Prostate gland (tissue), 2 donors: ENCODE measurements around the gene DRAM1. TPM values are rescaled to one million over a fixed set of nuclear protein-coding genes. Genes with fewer than 3 reads are reported as not detected.

ENCODE experiments used
- DNase-seq: peaks from one replicate; pipeline ENCODE4 v3.0.0-alpha.2; 2019; ENCODE audit warnings: low spot score
- H3K27ac ChIP-seq, 2 donors: fragments of 200-600 bp; sonication (generic); 2 replicates each; pipeline ENCODE4 v1.5.1; 2017 to 2019
- H3K27me3 ChIP-seq: fragments of 200-600 bp; sonication (generic); replicated peaks from 2 replicates; pipeline ENCODE4 v1.5.1; 2019; ENCODE audit not compliant: insufficient read depth
- H3K36me3 ChIP-seq, 2 donors: fragments of 200-600 bp; sonication (generic); 1 replicate in 1 of 2; 2 replicates in 1 of 2; pipeline versions ENCODE4 v1.5.1 to v1.8.1; 2017 to 2019
- H3K4me1 ChIP-seq: fragments of 200-600 bp; sonication (generic); replicated peaks from 2 replicates; pipeline ENCODE4 v1.5.1; 2019
- H3K4me3 ChIP-seq, 2 donors: fragments of 200-600 bp; sonication (generic); 2 replicates each; pipeline ENCODE4 v1.5.1; 2017 to 2019
- H3K9me3 ChIP-seq: fragments of 200-600 bp; sonication (generic); 2 replicates; pipeline ENCODE4 v1.5.1; 2017
- POLR2A ChIP-seq: fragments of 450-650 bp; IDR thresholded peaks from one replicate; pipeline ENCODE4 v1.6.1; 2016; ENCODE audit warnings: antibody characterized with exemption, mild to moderate bottlenecking
- POLR2AphosphoS5 ChIP-seq: sonication (generic); formaldehyde crosslinking; IDR thresholded peaks from one replicate; pipeline ENCODE4 v1.6.1; 2017; ENCODE audit warnings: antibody characterized with exemption
- WGBS: methylation state at CpG from one replicate; pipeline ENCODE4 v1.1.5; 2018; 5-methylcytosine and 5-hydroxymethylcytosine counted together
- intact Hi-C: fragments of 100-400 bp; cut with DNase I; formaldehyde crosslinking; loops from one replicate; pipeline ENCODE4 v1.14.2; 2022
- total RNA-seq, 2 donors: library from RNA; depleted of rRNA; stranded (reverse); fragments of >200 nt; gene quantifications; one replicate each; pipeline ENCODE4 v1.1.0, GENCODE V29; 2016
- TF ChIP-seq, protein P1 (sequence below), 4 experiments: fragments of 200-600 bp in 2 of 4; fragments of 450-650 bp in 2 of 4; sonication (generic) in 2 of 4; IDR thresholded peaks; 1 replicate in 3 of 4; 2 replicates in 1 of 4; pipeline ENCODE4 v1.5.1; 2016 to 2019; ENCODE audit warnings: antibody characterized with exemption in 4 of 4, mild to moderate bottlenecking in 2 of 4, moderate library complexity in 2 of 4

DRAM1 gene
- total RNA-seq, 2 donors from 2014 or later: 12.8 to 13.1 TPM

DNA sequence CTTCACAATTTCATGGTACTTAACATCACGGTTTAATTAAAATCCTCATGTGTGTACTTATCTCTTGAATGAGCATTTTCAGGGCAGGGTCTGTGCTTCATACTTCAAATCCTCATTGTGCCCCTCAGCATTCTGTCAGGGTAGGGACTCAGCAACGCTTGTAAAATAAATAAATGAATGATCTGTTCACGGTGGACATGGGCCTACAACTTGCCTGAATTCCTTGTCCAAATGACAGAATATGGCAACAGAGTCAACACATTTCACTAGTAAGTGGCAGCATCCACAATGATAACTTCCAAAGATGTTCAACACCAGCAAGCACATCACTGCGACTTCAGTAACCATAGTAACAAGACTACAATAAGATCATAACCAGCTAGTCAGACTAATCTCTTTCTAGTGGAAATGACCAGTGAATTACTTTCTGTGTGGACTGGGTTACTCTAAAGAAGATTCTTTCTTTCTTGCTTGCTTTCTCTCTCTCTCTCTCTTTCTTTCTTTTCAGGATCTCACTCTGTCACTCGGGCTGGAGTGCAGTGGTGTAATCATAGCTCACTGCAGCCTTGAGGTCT lies 32.2 kb upstream of the DRAM1 start:
- 66% methylated on average over 5 of the region's 5 CpGs for WGBS
- H3K4me1 ChIP-seq: no peaks in the 10 kb centered on the region
- intact Hi-C loops: no loop called here

DNA sequence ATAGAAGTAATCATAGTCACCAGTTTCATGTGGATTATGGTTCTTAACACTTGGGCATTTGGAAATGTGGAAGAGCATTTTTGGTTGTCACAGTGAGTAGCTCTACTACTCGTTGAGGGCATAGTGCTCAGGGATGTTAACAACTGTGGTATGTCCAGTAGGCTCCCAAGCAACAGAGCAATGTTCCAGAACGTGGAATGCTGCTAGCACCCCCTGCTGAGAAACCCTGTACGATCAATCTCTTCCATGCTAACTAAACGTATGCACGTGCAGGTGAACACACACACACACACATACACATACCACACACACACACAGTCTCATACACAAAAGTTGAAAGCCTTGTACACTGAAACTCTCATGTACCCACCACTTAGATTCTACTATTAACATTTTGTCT lies 30.1 kb upstream of the DRAM1 start:
- TF ChIP-seq, protein P1, sequence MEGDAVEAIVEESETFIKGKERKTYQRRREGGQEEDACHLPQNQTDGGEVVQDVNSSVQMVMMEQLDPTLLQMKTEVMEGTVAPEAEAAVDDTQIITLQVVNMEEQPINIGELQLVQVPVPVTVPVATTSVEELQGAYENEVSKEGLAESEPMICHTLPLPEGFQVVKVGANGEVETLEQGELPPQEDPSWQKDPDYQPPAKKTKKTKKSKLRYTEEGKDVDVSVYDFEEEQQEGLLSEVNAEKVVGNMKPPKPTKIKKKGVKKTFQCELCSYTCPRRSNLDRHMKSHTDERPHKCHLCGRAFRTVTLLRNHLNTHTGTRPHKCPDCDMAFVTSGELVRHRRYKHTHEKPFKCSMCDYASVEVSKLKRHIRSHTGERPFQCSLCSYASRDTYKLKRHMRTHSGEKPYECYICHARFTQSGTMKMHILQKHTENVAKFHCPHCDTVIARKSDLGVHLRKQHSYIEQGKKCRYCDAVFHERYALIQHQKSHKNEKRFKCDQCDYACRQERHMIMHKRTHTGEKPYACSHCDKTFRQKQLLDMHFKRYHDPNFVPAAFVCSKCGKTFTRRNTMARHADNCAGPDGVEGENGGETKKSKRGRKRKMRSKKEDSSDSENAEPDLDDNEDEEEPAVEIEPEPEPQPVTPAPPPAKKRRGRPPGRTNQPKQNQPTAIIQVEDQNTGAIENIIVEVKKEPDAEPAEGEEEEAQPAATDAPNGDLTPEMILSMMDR (IDR thresholded peaks at IDR 0.05): no peak
- TF ChIP-seq POLR2AphosphoS5 (no peak), POLR2A (no peak)
- no peaks in the 10 kb centered on the region for H3K4me1 ChIP-seq
- no peak overlapping the region for H3K4me3 ChIP-seq
- H3K27me3 ChIP-seq: no peaks in the 10 kb centered on the region
- intact Hi-C loops: no loop called here
- WGBS: 72% methylated on average over 5 of the region's 5 CpGs
- no peak overlapping the region for H3K27ac ChIP-seq
- H3K9me3 ChIP-seq: no peaks in the 10 kb centered on the region
- no peaks in the 10 kb centered on the region for H3K36me3 ChIP-seq
- DNase-seq: no peak

More for the DNA sequence above, 32.2 kb upstream of the DRAM1 start:
- Histone ChIP-seq H3K4me3 (no peak overlapping the region), H3K27ac (no peak overlapping the region), H3K27me3 (no peaks in the 10 kb centered on the region), H3K9me3 (no peaks in the 10 kb centered on the region), H3K36me3 (no peaks in the 10 kb centered on the region)
- TF ChIP-seq, protein P1 (IDR thresholded peaks at IDR 0.05): no peak
- TF ChIP-seq POLR2A (no peak), POLR2AphosphoS5 (no peak)
- DNase-seq: no peak

DNA sequence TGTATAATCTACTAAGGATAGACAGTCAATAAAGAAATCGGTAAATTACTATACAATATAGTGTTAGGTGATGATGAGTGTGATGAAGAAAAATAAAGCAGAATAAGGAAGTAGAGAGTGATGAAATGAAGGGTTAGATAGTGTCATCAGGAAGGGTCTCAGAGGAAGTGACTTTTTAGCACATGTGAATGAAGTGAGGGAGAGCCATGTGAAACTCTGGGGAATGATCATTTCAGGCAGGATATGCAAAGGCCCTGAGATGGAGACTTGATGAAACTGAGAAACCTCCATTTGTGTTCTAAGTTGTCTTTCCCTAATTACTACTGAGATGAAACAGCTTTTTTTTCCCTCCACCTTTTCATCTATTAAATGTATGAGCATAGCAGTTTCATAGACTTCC lies 27.2 kb upstream of the DRAM1 start:
- intact Hi-C loops: no loop called here
- DNase-seq: no peak
- H3K4me3 ChIP-seq: no peak overlapping the region
- no peaks in the 10 kb centered on the region for H3K9me3 ChIP-seq
- TF ChIP-seq POLR2A: no peak
- TF ChIP-seq POLR2AphosphoS5: no peak
- TF ChIP-seq, protein P1 (IDR thresholded peaks at IDR 0.05): no peak
- H3K36me3 ChIP-seq: no peaks in the 10 kb centered on the region
- no peaks in the 10 kb centered on the region for H3K4me1 ChIP-seq
- no peak overlapping the region for H3K27ac ChIP-seq
- WGBS: 95% methylated on average over 1 of the region's 1 CpG
- no peaks in the 10 kb centered on the region for H3K27me3 ChIP-seq

DNA sequence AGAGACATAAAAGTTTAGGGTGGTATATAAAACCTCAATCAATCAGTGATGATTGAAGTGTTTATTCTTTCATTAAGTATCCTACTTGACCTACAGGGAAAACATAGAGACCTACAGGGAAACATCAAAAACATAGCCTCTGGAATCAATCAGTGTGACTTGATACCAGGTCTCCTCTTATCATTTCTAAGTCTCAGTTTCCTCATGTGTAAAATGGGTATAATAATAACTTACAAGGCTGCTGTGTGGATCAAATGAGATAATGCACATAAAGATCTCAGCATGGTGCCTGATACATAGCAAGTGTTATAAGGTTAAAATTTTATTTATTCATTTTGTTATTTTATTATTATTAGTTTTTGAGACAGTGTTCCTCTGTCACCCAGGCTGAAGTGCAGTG lies 24.4 kb upstream of the DRAM1 start:
- TF ChIP-seq, protein P1 (IDR thresholded peaks at IDR 0.05): no peak
- no peak for TF ChIP-seq POLR2A
- no peak for TF ChIP-seq POLR2AphosphoS5
- no peaks in the 10 kb centered on the region for H3K4me1 ChIP-seq
- no peak for DNase-seq

DNA sequence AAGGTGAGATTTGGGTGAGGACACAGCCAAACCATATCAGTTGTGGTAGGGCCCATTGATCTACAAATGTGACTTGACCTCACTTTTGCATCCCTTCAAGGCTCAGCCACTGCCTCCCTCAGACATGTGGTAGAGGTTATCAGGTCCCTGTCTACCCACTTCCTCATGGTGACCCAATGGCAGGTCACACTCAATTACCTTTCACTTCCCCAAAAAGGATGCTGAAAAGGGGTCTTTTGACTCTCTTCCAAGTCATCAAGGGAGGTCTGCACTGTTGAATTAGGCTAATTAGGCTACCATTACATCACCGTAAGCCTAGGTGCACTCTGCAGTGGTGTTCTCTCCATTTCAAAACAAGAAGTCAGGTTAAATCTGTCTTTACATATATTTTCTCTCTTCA lies 22.6 kb upstream of the DRAM1 start:
- Histone ChIP-seq H3K4me3 (no peak overlapping the region), H3K4me1 (no peaks in the 10 kb centered on the region), H3K27ac (no peak overlapping the region), H3K9me3 (no peaks in the 10 kb centered on the region), H3K36me3 (no peaks in the 10 kb centered on the region), H3K27me3 (no peaks in the 10 kb centered on the region)
- no peak for TF ChIP-seq POLR2AphosphoS5
- no peak for TF ChIP-seq POLR2A
- TF ChIP-seq, protein P1 (IDR thresholded peaks at IDR 0.05): no peak
- intact Hi-C loops: no loop called here
- DNase-seq: no peak
- WGBS: 100% methylated on average over 1 of the region's 1 CpG

More for the DNA sequence above, 24.4 kb upstream of the DRAM1 start:
- intact Hi-C loops: no loop called here
- H3K9me3 ChIP-seq: no peaks in the 10 kb centered on the region
- H3K27ac ChIP-seq: no peak overlapping the region
- H3K27me3 ChIP-seq: no peaks in the 10 kb centered on the region
- H3K4me3 ChIP-seq: no peak overlapping the region
- H3K36me3 ChIP-seq: no peaks in the 10 kb centered on the region
